GM10266 (cell line): Measurements from ENCODE around the gene ZNF444.
A peak's percentile ranks its signal among the peaks of the same experiment; 100 is the strongest.

Experiments used
- DNase-seq: peaks from one replicate; pipeline ENCODE4 v3.0.0; 2012; ENCODE audit errors: extremely low spot score
- TF ChIP-seq, protein P1 (sequence below): IDR thresholded peaks from 2 replicates; pipeline ENCODE4 v1.5.1; 2012; ENCODE audit warnings: mild to moderate bottlenecking, low read depth; ENCODE audit not compliant: control insufficient read depth, insufficient read depth; ENCODE audit errors: missing control alignments

Gene ZNF444

DNA sequence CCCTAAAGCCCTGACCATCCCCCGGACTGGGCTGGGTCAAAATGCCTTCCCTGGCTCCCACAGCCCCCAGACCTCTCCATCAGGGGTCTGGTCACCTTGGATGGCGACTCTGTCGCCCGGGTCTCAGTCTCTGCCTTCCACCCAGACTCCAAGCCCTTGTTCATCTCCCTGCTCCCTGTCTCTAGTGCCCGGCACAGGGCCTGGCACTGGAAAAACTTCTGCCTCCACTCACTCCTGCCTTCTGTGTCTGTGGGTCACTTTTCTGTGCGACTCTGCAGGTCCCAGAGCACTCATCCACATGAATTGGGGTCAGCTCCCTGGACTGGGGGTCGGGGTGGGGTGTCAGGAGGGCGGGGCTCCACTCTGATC lies 21.1 kb upstream of the ZNF444 start:
- TF ChIP-seq, protein P1, sequence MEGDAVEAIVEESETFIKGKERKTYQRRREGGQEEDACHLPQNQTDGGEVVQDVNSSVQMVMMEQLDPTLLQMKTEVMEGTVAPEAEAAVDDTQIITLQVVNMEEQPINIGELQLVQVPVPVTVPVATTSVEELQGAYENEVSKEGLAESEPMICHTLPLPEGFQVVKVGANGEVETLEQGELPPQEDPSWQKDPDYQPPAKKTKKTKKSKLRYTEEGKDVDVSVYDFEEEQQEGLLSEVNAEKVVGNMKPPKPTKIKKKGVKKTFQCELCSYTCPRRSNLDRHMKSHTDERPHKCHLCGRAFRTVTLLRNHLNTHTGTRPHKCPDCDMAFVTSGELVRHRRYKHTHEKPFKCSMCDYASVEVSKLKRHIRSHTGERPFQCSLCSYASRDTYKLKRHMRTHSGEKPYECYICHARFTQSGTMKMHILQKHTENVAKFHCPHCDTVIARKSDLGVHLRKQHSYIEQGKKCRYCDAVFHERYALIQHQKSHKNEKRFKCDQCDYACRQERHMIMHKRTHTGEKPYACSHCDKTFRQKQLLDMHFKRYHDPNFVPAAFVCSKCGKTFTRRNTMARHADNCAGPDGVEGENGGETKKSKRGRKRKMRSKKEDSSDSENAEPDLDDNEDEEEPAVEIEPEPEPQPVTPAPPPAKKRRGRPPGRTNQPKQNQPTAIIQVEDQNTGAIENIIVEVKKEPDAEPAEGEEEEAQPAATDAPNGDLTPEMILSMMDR = no peak

DNA sequence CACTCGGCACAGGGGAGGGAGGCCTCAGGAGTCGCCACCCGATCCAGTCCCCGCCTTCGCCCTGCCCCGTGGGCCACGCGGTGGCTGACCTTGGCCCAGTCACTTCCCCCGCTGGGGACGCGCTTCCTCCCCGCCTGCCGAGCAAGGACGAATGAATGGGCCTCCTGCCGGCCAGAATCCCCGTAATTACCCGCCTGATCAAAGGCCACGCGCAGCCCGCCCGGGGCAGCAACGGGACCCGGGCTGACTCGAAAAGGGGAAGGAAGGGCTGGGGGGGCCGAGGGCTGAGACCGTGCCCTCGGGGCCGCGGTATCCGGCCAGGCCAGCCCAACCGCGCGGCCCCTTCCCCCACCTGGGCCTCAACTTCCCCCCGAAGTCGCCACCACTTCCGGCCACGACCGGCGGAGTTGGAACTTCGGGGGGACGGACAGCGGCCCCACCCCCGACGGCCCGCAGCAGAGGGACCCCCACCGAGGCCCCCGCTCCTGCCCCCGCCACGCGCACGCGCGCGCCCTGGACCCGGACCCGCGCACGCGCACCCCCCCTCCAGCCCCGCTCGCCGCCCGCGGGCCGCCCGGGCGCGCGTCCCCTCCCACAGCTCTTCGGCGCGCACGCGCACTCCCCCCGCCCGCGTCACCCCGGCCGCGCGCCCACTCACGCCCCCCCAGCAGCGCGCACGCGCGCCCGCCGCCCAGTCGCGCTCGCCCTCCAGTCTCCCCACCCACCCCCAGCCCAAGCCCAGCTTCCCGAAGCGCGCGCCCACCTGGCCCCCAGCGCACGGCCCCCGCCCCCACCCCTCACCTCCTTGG lies 20.5 kb upstream of the ZNF444 start:
- TF ChIP-seq, protein P1 = peak; percentile 14
- peak; percentile 95 for DNase-seq

More for the DNA sequence above, 21.1 kb upstream of the ZNF444 start:
- no peak for DNase-seq

GRCh38 chr19:56121180-56122167 lies 19.6 kb upstream of the ZNF444 start, which contains the start of gene ZNF787:
Gene ZNF787, minus strand, starts transcription at chr19:56121295. Its CDS starts 18,078 bp downstream, at chr19:56103217.
- DNase-seq = peak; percentile 98
- TF ChIP-seq, protein P1 = no peak

DNA sequence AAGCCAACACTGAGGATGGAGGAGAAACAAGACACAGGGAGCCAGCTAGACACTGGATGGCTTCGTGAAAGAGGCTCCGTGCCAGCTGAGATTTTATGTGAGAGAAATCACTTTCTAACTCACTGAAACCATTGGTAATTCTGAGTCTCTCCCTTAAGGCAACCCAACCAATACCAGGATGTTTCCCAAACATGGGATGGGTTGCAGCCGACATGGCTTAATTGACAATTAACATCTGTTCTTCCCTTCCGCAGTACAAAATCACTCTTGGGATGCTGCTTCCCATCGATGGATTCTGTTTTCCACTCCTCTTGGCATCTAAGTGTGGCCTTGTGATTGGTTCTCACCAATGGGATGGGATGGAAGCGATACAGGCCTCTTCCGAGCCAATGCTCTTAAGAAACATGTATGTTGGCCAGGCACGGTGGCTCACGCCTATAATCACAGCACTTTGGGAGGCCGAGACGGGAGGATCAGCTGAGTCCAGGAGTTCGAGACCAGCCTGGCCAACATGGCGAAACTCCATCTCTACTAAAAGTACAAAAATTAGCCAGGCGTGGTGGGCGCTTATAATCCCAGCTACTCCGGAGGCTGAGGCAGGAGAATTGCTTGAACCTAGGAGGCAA lies 17.7 kb upstream of the ZNF444 start:
- TF ChIP-seq, protein P1 = no peak
- no peak for DNase-seq

DNA sequence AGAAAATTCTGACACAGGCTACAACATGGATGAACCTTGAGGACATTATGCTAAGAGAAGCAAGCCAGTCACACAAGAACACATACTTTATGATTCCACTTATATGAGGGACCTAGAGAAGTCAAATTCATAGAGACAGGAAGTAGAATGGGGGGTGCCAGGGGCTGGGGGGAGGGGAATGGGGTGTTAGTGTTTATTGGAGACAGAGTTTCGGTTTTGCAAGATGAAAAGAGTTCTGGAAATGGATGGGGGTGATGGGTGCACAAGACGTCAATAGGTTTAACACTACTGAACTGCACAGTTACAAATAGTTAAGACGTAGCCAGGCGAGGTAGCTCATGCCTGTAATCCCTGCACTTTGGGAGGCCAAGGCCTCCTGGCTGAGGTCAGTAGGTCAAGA lies 16.5 kb upstream of the ZNF444 start:
- TF ChIP-seq, protein P1 = no peak
- no peak for DNase-seq

- no peak for DNase-seq
- TF ChIP-seq, protein P1 = no peak
These were observed 15.1 kb upstream of the ZNF444 start for GRCh38 chr19:56125806-56126590.
